ENCODE data around the gene PSMC5. TPM values are rescaled to one million over a fixed set of nuclear protein-coding genes. Genes with fewer than 3 reads are reported as not detected.

PSMC5 gene
- total and polyA plus RNA-seq, 4 donors, result 51.0 to 87.4 (median 72.2) TPM

GRCh38 chr17:63816123-63816522 lies 11.1 kb upstream of the PSMC5 start:
- H3K36me3 ChIP-seq (ENCODE audit: control insufficient read depth in 4 of 4, insufficient read depth in 3 of 4, low read depth in 1 of 4, low read length in 3 of 4), result peaks cover 24 to 91% (median 82%) of the 10 kb centered on the region in 4 donors
- H3K4me3 ChIP-seq (ENCODE audit: low read depth in 1 of 3, low read length in 3 of 3), result no peak overlapping the region
- H3K27me3 ChIP-seq (ENCODE audit: control insufficient read depth in 4 of 4, insufficient read depth in 4 of 4, low read length in 3 of 4), result no peaks in the 10 kb centered on the region
- TF ChIP-seq EGR1 (IDR thresholded peaks at IDR 0.05; ENCODE audit: low read depth in 2 of 2), result no peak
- TF ChIP-seq RAD21 (IDR thresholded peaks at IDR 0.05), result no peak
- TF ChIP-seq RXRA (IDR thresholded peaks at IDR 0.05), result no peak
- TF ChIP-seq TAF1 (conservative IDR thresholded peaks at IDR 0.05), result no peak
- no peak for TF ChIP-seq REST (IDR thresholded peaks at IDR 0.05)
- TF ChIP-seq HNF4G (IDR thresholded peaks at IDR 0.05), result no peak
- peaks cover 0 to 15% (median 13%) of the 10 kb centered on the region in 4 donors for H3K4me1 ChIP-seq (ENCODE audit: control insufficient read depth in 4 of 4, insufficient read depth in 4 of 4, low read length in 3 of 4)
- no peak overlapping the region for H3K9ac ChIP-seq (ENCODE audit: low read depth in 1 of 2, low read length in 2 of 2)
- no peaks in the 10 kb centered on the region for H3K9me3 ChIP-seq (ENCODE audit: control insufficient read depth in 4 of 4, low read length in 3 of 4)
- H3K27ac ChIP-seq (ENCODE audit: low read depth in 1 of 2, low read length in 2 of 2), result no peak overlapping the region
- DNase-seq (ENCODE audit: low spot score), result no peak
- 91% methylated on average over 2 of the region's 2 CpGs for WGBS

GRCh38 chr17:63816669-63817068 lies 10.6 kb upstream of the PSMC5 start:
- H3K9ac ChIP-seq (ENCODE audit: low read depth in 1 of 2, low read length in 2 of 2), result no peak overlapping the region
- H3K4me3 ChIP-seq (ENCODE audit: low read depth in 1 of 3, low read length in 3 of 3), result no peak overlapping the region
- 91% methylated on average over 4 of the region's 4 CpGs for WGBS
- H3K36me3 ChIP-seq (ENCODE audit: control insufficient read depth in 4 of 4, insufficient read depth in 3 of 4, low read depth in 1 of 4, low read length in 3 of 4), result peaks cover 24 to 91% (median 82%) of the 10 kb centered on the region in 4 donors
- peaks cover 0 to 15% (median 13%) of the 10 kb centered on the region in 4 donors for H3K4me1 ChIP-seq (ENCODE audit: control insufficient read depth in 4 of 4, insufficient read depth in 4 of 4, low read length in 3 of 4)
- H3K27ac ChIP-seq (ENCODE audit: low read depth in 1 of 2, low read length in 2 of 2), result no peak overlapping the region
- H3K9me3 ChIP-seq (ENCODE audit: control insufficient read depth in 4 of 4, low read length in 3 of 4), result no peaks in the 10 kb centered on the region
- no peaks in the 10 kb centered on the region for H3K27me3 ChIP-seq (ENCODE audit: control insufficient read depth in 4 of 4, insufficient read depth in 4 of 4, low read length in 3 of 4)
- DNase-seq (ENCODE audit: low spot score), result no peak
- TF ChIP-seq EGR1 (IDR thresholded peaks at IDR 0.05; ENCODE audit: low read depth in 2 of 2) (no peak), SP1 (IDR thresholded peaks at IDR 0.05) (no peak), HNF4A (conservative IDR thresholded peaks at IDR 0.05) (no peak), MAX (IDR thresholded peaks at IDR 0.05) (no peak), REST (IDR thresholded peaks at IDR 0.05) (no peak), ATF3 (IDR thresholded peaks at IDR 0.05) (no peak), RXRA (IDR thresholded peaks at IDR 0.05) (no peak), RAD21 (IDR thresholded peaks at IDR 0.05) (no peak), ZBTB33 (IDR thresholded peaks at IDR 0.05) (no peak), NR2F2 (IDR thresholded peaks at IDR 0.05) (no peak), FOXA1 (IDR thresholded peaks at IDR 0.05) (no peak), GABPA (IDR thresholded peaks at IDR 0.05 in 1 of 2, conservative IDR thresholded peaks at IDR 0.05 in 1 of 2) (no peak)
